Raji (cell line): ENCODE data around the gene NSMF.

Experiments used
- POLR2A ChIP-seq: IDR thresholded peaks from 2 replicates; pipeline ENCODE4 v1.6.1; 2011; ENCODE audit warnings: low read depth, low read length, control low read depth; ENCODE audit not compliant: insufficient read depth

NSMF gene

DNA sequence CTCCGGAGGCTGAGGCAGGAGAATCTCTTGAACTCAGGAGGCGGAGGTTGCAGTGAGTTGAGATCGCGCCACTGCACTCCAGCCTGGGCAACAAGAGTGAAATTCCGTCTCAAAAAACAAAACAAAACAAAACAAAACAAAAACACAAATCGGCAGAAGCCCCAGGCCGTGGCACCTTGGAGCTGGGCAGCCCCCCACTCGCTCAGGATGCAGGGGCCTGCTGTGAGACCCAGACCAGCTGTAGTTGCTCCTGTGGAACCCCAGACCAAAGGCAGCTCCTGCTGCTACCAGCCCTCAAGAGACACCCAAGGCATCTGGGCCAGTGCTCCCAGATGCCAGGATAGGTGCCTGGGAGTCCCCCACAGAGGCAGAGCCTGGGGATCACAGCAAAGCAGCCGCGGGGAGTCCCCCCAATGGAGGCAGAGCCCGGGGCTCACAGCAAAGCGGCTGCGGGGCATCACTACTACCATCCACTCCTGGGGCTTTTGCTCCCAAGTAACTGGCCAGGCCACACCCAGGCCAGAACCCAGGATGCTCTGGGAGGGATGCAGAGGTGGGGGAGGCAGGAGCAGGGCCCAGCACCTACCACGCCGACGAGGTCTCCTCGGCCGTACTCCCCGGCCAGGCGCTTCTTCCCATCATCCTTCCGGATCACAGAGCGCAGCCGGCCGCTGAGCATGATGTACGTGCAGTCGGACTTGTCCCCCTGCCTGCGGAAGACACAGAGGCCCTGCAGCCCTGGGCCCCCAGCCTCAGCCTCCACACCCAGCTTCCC lies 37.7 kb upstream of the NSMF start:
- TF ChIP-seq POLR2A: no peak

DNA sequence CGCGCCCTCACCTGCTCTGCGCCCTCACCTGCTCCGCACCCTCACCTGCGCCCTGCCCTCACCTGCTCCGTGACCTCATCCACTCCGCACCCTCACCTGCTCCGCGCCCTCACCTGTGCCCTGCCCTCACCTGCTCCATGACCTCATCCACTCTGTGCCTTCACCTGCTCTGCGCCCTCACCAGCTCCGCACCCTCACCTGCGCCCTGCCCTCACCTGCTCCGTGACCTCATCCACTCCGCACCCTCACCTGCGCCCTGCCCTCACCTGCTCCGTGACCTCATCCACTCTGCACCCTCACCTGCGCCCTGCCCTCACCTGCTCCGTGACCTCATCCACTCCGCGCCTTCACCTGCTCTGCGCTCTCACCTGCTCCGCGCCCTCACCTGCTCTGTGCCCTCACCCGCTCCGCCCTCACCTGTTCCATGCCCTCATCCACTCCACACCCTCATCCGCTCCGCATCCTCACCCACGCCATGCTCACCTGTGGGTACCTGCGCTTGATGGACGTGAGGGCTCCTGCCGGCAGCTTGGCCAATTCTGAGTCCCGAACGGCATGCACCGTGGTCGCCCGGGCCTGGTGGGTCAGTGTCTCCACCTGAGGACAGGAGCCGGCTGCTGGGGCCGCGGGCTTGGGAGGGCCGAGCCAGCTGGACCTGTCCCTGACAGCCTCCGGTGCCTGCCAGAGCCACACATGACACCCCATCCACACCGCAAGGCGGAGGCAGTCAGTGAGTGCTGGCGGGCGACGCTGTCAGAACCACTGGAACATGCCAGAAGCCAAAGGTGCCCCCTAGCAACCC lies 35.6 kb upstream of the NSMF start:
- no peak for TF ChIP-seq POLR2A

DNA sequence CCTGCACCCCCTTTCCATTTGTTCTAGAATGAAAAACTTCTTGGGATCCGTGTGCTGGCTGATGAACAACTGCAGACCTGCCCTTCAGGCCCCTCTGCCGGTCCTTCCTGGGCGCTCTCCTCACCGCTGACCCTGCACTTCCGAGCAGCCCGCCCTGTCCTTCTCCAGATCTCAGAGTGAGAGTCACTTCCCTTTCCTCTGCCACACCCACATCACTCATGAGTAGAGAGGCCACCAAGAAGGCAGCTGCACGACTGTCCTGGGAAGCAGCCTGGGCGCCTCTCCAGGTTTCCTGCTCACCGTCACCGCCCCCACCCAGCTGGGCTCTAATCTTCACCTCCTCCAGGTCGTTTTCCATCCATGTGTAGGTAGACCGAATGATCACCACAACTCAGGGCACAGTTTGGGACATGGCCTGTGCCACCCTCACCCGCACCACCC lies 35.0 kb upstream of the NSMF start:
- TF ChIP-seq POLR2A: no peak

DNA sequence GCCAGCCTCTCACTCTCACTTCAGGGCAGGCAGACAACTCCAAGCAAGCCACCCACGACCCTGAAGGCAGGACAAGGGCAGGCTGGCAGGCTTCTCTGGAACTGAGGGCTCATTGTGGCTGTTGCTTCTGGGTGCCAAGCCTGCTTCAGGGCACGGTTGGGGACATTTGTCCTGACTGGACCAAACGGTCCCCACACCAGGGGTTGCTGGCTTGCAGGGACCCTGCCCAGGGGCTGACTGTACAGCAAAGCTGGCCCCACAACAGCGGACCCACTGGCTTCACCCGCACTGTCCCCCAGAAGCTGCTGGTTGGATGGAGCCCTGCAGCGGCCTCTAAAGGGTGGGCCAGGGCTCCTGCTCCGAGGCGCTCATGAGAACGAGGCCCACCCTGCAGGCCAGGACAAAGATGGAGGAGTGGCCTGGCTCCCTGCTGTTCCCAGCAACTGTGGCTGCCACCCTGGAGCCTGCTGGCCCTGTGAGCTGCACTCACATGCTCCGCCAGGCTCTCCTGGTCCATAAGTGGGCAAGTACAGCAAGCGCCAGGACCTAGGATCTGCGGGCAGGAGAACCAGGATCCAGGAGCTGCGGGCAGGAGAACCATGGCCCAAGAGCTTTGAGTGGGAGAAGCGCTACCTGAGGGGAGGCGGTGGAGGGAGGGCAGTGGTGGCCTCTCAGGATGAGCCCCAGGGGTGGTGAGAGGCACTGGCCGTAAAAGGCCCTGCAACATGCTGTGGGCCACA lies 34.4 kb upstream of the NSMF start:
- no peak for TF ChIP-seq POLR2A

DNA sequence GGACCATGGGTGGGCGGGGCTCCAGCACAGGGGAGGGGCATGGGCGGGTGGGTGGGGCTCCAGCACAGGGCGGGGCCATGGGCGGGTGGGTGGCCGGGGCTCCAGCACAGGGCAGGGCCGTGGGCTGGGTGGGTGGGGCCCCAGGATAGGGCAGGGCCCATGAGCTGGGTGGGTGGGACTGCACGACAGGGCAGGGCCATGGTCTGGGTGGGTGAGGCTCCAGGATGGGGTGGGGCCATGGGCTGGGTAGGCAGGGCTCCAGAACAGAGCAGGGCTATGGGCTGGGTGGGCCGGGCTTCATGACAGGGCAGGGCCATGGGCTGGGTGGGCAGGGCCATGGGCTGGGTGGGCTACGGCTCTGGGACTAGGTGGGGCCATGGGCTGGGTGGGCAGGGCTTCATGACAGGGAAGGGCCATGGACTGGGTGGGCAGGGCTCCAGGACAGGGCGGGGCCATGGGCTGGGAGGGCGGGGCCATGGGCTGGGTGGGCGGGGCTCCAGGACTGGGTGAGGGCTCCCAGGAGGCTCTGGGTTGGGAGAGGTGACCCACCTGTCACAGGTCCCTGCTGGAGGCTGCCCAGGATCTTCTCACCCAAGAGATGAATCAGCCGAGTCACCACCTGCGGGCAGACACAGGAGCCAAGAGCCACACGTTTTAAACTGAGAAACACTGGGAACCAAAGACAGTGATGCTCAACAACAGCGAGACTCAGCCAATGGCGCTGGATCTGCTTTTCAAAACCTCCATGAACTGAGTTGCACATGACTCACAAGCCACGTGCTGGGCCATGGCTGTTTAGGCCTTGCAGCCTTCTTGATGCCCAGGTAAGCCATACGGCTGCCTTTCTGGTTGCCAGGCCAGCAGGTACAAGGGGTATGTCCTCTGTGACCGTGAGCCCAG lies 33.6 kb upstream of the NSMF start:
- no peak for TF ChIP-seq POLR2A

DNA sequence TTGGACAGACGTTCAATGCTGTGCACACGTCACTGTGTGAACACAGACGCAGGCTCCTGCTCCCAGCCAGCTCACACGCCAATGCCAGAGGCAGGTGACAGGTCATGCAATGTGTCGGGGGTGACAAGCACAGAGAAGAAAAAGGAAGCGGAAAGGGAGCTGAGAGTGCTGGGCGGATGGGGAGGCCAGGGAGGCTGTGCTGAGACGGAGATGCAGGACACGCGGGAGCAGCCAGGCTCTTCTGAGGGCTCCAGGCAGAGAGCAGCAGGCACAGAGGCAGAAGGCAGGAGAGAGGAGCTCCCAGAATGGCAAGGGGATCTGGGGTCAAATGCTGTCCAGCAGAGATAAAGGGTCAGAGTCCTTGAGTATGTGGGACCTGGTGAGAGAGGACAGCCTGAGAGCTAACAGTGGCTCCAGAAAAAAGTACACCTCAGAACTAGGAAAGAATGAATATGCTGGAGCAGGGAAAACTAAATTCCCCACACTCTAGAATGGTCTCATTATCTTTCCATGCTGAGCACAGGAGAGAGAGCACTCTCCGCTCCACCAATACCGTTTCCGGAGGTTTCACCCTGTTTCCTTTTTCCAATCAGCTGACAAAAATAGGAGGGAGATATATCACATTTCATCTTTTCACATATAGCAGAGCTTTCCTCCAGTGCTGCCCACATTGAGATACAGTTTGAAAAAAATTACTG lies 32.8 kb upstream of the NSMF start:
- TF ChIP-seq POLR2A: no peak

DNA sequence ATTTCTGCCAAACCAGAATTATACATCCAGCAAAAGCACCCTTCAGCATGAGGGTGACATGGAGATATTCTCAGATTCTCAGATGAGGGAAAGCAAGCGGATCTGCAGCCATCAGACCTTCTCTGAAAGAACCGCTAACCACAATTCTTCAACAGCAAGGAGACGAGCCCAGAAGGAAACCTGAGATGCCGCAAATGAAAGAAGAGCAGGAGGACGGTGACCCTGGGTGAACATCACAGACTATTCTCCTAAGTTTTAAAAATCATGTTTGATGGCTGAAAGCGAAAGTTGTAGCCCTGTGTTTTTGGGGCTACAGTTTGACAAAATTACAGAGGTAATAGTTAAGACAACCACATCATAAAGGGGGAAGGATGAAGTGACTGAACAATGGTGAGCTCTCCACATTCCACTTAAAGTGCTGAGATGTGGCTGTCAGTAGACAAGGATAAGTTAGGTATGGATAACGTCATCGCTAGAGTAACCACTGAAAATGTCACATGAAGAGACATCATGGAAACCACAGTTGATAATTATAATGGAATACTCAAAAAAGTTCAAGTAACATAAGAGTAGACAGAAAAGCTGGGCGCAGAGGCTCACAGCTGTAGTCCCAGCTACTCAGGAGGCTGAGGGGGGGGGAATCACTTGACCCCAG lies 31.5 kb upstream of the NSMF start:
- TF ChIP-seq POLR2A: no peak

DNA sequence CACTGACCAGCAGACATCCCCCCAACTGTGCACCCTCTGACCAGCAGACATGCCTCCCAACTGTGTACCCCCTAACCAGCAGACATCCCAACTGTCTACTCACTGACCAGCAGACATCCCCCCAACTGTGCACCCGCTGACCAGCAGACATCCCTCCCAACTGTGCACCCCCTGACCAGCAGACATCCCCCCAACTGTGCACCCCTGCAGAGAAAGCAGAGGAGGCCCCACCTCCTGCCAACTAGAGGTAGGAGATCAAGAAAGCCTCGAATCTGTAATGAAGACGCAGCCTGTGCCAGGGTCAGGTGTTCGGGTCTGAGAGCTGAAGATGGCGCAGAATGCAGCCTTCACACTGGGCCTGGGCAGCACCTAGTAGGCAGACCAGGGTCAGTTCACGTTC lies 29.8 kb upstream of the NSMF start:
- TF ChIP-seq POLR2A: no peak

DNA sequence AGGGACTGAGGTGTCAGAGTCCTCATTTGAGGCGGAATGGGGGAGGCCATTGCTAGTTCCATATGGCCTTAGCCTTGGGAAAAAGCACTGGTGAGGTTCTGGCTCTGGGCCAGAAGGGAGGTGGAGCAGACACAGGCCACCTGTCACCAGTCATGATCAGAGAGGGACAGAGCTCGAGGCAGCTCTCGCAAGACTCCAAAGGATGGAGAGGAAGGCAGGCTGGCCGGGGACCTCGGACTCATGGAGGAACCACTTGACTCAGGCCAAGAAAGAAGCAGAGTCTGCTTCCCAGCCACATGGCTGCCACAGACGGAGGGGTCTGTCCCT lies 29.2 kb upstream of the NSMF start:
- TF ChIP-seq POLR2A: no peak

DNA sequence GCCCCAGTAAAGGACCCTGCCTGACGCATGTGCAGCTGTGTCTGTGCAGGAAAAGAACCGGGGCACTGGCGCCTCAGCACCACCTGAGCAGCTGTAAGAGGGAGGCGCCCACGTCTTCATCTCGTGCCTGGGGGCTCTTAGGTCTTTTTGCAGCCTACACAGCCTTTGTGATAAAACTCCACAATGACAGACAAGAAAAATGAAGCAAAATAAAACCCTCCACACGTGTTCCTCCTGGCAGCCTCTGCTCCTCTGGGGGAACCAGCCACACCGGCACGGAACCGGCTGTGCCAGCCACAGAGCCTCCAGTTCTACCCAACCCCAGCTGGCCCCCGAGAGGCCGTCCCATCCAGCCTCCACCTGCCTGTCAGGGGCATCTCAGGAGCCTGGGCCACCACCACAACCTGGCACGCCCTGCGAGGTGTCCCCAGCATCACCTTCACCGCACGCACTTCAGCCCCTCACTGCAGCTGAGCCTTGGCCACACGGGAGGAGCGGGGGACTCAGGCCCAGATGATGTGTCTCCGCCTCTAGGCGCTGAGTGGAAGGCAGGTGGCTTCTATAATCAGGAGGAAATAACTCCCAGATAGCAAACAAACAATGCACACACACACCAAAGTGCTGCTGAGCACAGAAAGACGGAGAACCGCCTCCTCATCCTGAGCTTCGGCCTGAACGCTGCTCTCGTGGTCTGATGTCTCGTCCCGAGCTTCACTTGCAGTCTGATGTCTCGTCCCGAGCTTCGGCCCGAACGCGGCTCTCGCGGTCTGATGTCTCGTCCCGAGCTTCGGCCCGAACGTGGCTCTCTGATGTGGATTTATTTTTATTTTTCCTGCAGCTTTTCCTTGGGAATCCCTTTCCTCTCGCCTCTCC lies 28.6 kb upstream of the NSMF start:
- no peak for TF ChIP-seq POLR2A

DNA sequence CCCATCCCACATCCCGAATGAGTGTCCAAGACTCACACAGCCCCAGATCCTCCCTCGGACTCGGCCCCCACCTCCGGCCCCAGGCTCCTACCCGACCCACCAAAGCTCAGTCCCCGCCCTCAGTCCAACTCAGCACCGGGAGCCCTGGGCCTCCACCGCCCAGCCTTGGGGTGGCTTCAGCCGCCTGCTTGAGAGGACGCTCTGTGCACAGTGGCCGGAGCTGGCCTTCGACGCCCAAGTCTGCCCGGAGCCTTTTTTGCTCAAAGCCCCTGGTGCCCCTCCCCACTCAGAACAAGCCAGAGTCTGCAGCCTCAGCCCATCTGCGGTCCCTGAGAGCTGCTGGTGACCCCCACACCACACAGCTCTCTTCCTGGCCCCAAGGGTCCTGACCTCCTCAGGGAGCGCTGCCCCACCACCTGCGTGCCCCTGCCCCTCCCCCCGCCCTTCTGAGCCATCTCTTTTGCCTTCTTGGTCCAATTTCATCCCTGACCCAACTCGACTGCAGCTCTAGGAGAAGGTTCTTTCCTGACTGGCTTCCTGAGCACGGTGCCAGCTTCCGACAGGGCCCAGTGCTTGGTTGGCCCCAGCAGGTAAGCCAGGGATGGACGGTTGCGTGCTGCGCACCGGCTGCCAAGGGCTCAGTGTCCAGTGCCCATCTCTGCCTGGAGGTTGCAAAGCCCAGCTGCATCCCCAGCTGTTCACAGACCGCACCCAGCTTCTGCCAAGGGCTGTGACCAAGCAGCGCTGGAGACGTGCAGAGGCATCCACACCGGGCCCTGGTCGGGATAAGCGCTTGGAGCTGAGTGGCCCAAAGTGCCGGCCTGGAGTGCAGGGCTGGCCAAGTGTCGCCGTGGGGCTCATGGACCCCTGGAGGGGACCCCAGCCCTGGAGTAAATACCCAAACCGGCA lies 27.7 kb upstream of the NSMF start:
- TF ChIP-seq POLR2A: no peak

DNA sequence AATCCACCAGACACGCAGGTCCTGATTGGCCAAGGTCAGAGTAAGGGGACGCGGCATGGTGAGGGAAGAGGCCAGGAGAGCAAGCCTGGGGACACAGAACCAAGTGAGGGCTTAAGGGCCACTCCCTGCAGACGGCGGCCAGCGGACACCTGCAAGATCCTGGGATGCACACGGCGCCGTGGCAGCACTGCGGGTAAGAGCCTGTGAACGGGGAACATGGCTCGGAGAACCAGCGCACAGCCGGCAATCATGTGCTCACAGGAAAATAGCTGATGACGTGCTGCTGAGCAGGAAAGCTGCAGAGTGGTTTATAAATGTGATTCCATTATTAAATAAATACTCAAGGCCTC lies 27.0 kb upstream of the NSMF start:
- no peak for TF ChIP-seq POLR2A
